ENCODE results near the gene SRRM4. TPM values are rescaled to one million over a fixed set of nuclear protein-coding genes. Genes with fewer than 3 reads are reported as not detected.

Gene SRRM4
- total RNA-seq, 1 experiment from 2014 or later: 0.02 TPM

DNA sequence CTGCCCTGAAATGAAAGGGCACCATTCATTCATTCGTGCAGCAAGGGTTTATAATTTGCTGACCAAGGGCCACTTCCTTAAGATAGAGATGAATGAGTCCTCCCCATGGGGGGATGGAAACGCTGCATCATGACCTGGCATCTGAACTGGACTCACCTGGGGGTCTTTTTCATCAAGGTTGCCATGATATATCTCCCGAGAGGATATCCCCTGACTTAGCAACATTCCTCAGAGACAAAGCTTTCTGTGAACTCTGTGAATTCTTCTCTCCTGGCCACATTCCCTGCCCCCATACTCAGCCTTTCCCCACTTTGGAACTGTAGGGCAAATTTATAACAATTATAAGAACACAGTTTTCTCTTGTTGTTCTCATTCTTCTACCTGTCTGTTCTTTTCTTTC, 30.8 kb downstream of the SRRM4 start:
- ChIA-PET RAD21 (ENCODE audit: low non-redundant PET in 1 of 2, low total read pairs in 2 of 2, uncharacterized antibody in 2 of 2, unreplicated experiment in 2 of 2) (no interaction called here), CTCF (no interaction called here)

DNA sequence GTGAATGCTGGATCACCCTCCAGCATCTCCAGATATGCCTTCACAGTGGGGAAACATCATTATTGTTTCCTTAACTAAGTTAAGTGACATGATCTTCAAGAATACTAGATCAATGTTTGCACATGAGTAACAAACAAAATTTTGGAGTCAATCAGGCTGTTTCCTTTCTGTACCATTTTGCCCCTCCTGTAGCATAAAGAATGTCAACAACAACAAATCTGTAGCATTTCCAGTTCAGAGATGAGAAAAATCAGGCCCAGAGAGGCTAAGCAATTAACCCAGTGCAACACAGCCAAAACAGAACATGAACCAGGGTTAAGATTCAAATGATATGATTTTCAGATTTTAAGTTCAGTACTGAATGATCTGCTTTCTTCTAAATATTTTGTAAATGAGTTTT, 31.7 kb downstream of the SRRM4 start:
- no peak overlapping the region for H3K4me3 ChIP-seq (replicated peaks in 1 of 2; ENCODE audit: low read depth in 1 of 2, low read length in 2 of 2)
- no peak for DNase-seq (ENCODE audit: low read depth, low spot score)
- BruUV-seq (replicated peaks): no TSS peak
- no peaks in the 10 kb centered on the region for H3K79me2 ChIP-seq (ENCODE audit: insufficient read depth, low read length)
- CTCF ChIA-PET: no interaction called here
- no peaks in the 10 kb centered on the region for H3K36me3 ChIP-seq (ENCODE audit: control insufficient read depth in 1 of 2, insufficient read depth in 2 of 2, low read length in 2 of 2)
- H3K4me1 ChIP-seq (ENCODE audit: control insufficient read depth in 1 of 2, insufficient read depth in 2 of 2, low read length in 2 of 2): no peaks in the 10 kb centered on the region
- H2AFZ ChIP-seq (ENCODE audit: low read depth, low read length, poor library complexity, severe bottlenecking): no peak overlapping the region
- no peaks in the 10 kb centered on the region for H3K9me3 ChIP-seq (ENCODE audit: control insufficient read depth in 1 of 2, insufficient read depth in 1 of 2, low read depth in 1 of 2, low read length in 2 of 2)
- H4K20me1 ChIP-seq (ENCODE audit: insufficient read depth): no peaks in the 10 kb centered on the region
- ATAC-seq: no peak
- H3K27ac ChIP-seq (ENCODE audit: low read depth, low read length): no peak overlapping the region
- H3K9ac ChIP-seq (ENCODE audit: low read length): no peak overlapping the region
- no peaks in the 10 kb centered on the region for H3K9me2 ChIP-seq (ENCODE audit: insufficient read depth)
- POLR2A ChIA-PET: no interaction called here
- TF ChIP-seq JUND (IDR thresholded peaks at IDR 0.05) (no peak), RAD21 (IDR thresholded peaks at IDR 0.05; ENCODE audit: low read depth) (no peak), ELF1 (IDR thresholded peaks at IDR 0.05; ENCODE audit: borderline replicate concordance, low read depth) (no peak), SIN3A (IDR thresholded peaks at IDR 0.05; ENCODE audit: low read depth) (no peak), ZFX (IDR thresholded peaks at IDR 0.05) (no peak), SP1 (IDR thresholded peaks at IDR 0.05; ENCODE audit: low read depth) (no peak), EGR1 (IDR thresholded peaks at IDR 0.05; ENCODE audit: low read depth) (no peak), ZNF274 (IDR thresholded peaks at IDR 0.05; ENCODE audit: low read depth, low read length) (no peak)
- TF ChIP-seq, protein P1, sequence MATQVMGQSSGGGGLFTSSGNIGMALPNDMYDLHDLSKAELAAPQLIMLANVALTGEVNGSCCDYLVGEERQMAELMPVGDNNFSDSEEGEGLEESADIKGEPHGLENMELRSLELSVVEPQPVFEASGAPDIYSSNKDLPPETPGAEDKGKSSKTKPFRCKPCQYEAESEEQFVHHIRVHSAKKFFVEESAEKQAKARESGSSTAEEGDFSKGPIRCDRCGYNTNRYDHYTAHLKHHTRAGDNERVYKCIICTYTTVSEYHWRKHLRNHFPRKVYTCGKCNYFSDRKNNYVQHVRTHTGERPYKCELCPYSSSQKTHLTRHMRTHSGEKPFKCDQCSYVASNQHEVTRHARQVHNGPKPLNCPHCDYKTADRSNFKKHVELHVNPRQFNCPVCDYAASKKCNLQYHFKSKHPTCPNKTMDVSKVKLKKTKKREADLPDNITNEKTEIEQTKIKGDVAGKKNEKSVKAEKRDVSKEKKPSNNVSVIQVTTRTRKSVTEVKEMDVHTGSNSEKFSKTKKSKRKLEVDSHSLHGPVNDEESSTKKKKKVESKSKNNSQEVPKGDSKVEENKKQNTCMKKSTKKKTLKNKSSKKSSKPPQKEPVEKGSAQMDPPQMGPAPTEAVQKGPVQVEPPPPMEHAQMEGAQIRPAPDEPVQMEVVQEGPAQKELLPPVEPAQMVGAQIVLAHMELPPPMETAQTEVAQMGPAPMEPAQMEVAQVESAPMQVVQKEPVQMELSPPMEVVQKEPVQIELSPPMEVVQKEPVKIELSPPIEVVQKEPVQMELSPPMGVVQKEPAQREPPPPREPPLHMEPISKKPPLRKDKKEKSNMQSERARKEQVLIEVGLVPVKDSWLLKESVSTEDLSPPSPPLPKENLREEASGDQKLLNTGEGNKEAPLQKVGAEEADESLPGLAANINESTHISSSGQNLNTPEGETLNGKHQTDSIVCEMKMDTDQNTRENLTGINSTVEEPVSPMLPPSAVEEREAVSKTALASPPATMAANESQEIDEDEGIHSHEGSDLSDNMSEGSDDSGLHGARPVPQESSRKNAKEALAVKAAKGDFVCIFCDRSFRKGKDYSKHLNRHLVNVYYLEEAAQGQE (IDR thresholded peaks at IDR 0.05; ENCODE audit: low read depth): no peak
- TF ChIP-seq, protein P2, sequence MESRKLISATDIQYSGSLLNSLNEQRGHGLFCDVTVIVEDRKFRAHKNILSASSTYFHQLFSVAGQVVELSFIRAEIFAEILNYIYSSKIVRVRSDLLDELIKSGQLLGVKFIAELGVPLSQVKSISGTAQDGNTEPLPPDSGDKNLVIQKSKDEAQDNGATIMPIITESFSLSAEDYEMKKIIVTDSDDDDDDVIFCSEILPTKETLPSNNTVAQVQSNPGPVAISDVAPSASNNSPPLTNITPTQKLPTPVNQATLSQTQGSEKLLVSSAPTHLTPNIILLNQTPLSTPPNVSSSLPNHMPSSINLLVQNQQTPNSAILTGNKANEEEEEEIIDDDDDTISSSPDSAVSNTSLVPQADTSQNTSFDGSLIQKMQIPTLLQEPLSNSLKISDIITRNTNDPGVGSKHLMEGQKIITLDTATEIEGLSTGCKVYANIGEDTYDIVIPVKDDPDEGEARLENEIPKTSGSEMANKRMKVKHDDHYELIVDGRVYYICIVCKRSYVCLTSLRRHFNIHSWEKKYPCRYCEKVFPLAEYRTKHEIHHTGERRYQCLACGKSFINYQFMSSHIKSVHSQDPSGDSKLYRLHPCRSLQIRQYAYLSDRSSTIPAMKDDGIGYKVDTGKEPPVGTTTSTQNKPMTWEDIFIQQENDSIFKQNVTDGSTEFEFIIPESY (IDR thresholded peaks at IDR 0.05; ENCODE audit: extremely low read depth, insufficient replicate concordance, low read length): no peak
- intact Hi-C loops (cut with micrococcal nuclease): no loop called here
- RAD21 ChIA-PET (ENCODE audit: low non-redundant PET in 1 of 2, low total read pairs in 2 of 2, uncharacterized antibody in 2 of 2, unreplicated experiment in 2 of 2): no interaction called here
- 0 out of 2 replicates have a peak, but pooled peaks cover 10% of the 10 kb centered on the region for H3K27me3 ChIP-seq (ENCODE audit: insufficient read depth, low read length)
- no peak overlapping the region for H3K4me2 ChIP-seq (ENCODE audit: low read length)

More for the DNA sequence above, 30.8 kb downstream of the SRRM4 start:
- H2AFZ ChIP-seq (ENCODE audit: low read depth, low read length, poor library complexity, severe bottlenecking): no peak overlapping the region
- H3K4me1 ChIP-seq (ENCODE audit: control insufficient read depth in 1 of 2, insufficient read depth in 2 of 2, low read length in 2 of 2): no peaks in the 10 kb centered on the region
- POLR2A ChIA-PET: no interaction called here
- ATAC-seq (no peak), DNase-seq (ENCODE audit: low read depth, low spot score) (no peak)
- H3K9ac ChIP-seq (ENCODE audit: low read length): no peak overlapping the region
- H3K4me2 ChIP-seq (ENCODE audit: low read length): no peak overlapping the region
- TF ChIP-seq JUND (IDR thresholded peaks at IDR 0.05) (no peak), RAD21 (IDR thresholded peaks at IDR 0.05; ENCODE audit: low read depth) (no peak), CEBPB (IDR thresholded peaks at IDR 0.05; ENCODE audit: low read depth) (no peak), TCF7L2 (IDR thresholded peaks at IDR 0.05; ENCODE audit: borderline replicate concordance, extremely low read depth, insufficient read depth, insufficient read length) (no peak), EGR1 (IDR thresholded peaks at IDR 0.05; ENCODE audit: low read depth) (no peak), EZH2phosphoT487 (IDR thresholded peaks at IDR 0.05; ENCODE audit: borderline replicate concordance) (no peak), ELF1 (IDR thresholded peaks at IDR 0.05; ENCODE audit: borderline replicate concordance, low read depth) (no peak), YY1 (IDR thresholded peaks at IDR 0.05; ENCODE audit: extremely low read depth, insufficient replicate concordance, low read depth, low read length) (no peak), SP1 (IDR thresholded peaks at IDR 0.05; ENCODE audit: low read depth) (no peak), POLR2AphosphoS5 (IDR thresholded peaks at IDR 0.05; ENCODE audit: low read depth, low read length) (no peak), ZFX (IDR thresholded peaks at IDR 0.05) (no peak), CBX3 (IDR thresholded peaks at IDR 0.05; ENCODE audit: low read depth) (no peak)
- TF ChIP-seq, protein P3, sequence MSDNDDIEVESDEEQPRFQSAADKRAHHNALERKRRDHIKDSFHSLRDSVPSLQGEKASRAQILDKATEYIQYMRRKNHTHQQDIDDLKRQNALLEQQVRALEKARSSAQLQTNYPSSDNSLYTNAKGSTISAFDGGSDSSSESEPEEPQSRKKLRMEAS (IDR thresholded peaks at IDR 0.05): no peak
- H3K36me3 ChIP-seq (ENCODE audit: control insufficient read depth in 1 of 2, insufficient read depth in 2 of 2, low read length in 2 of 2): no peaks in the 10 kb centered on the region
- BruUV-seq (replicated peaks): no TSS peak
- no peak overlapping the region for H3K27ac ChIP-seq (ENCODE audit: low read depth, low read length)
- no peaks in the 10 kb centered on the region for H3K79me2 ChIP-seq (ENCODE audit: insufficient read depth, low read length)
- no peaks in the 10 kb centered on the region for H3K9me2 ChIP-seq (ENCODE audit: insufficient read depth)
- no peak overlapping the region for H3K4me3 ChIP-seq (replicated peaks in 1 of 2; ENCODE audit: low read depth in 1 of 2, low read length in 2 of 2)
- H4K20me1 ChIP-seq (ENCODE audit: insufficient read depth): no peaks in the 10 kb centered on the region
- H3K9me3 ChIP-seq (ENCODE audit: control insufficient read depth in 1 of 2, insufficient read depth in 1 of 2, low read depth in 1 of 2, low read length in 2 of 2): no peaks in the 10 kb centered on the region
- 0 out of 2 replicates have a peak, but pooled peaks cover 6% of the 10 kb centered on the region for H3K27me3 ChIP-seq (ENCODE audit: insufficient read depth, low read length)
- intact Hi-C loops (cut with micrococcal nuclease): no loop called here

Data from HCT116 (cell line).